ENCODE data around the gene UBB. TPM values are rescaled to one million over a fixed set of nuclear protein-coding genes. Genes with fewer than 3 reads are reported as not detected.

The UBB gene
- total RNA-seq, 4 donors from 2014 or later, result 606 to 678 (median 615) TPM

GRCh38 chr17:16417399-16417798 lies 36.5 kb downstream of the UBB start:
- intact Hi-C loops (cut with DNase I; ENCODE audit: low total_unique reads), result no loop called here
- WGBS, 2 donors, result 91 to 97% methylated on average over 7 of the region's 7 CpGs

GRCh38 chr17:16417896-16418684 lies 37.2 kb downstream of the UBB start:
- intact Hi-C loops (cut with DNase I; ENCODE audit: low total_unique reads), result no loop called here
- H3K4me3 ChIP-seq (ENCODE audit: low read depth, poor library complexity, severe bottlenecking), result no peak overlapping the region
- no peak for DNase-seq (ENCODE audit: low spot score in 2 of 2)
- TF ChIP-seq POLR2A (IDR thresholded peaks at IDR 0.05) (no peak), CTCF (IDR thresholded peaks at IDR 0.05) (no peak)
- WGBS, 2 donors, result 55 to 64% methylated on average over 7 of the region's 7 CpGs

More at GRCh38 chr17:16417399-16417798, 36.5 kb downstream of the UBB start:
- no peak overlapping the region for H3K4me3 ChIP-seq (ENCODE audit: low read depth, poor library complexity, severe bottlenecking)
- DNase-seq (ENCODE audit: low spot score in 2 of 2), result no peak
- TF ChIP-seq POLR2A (IDR thresholded peaks at IDR 0.05), result no peak
- no peak for TF ChIP-seq CTCF (IDR thresholded peaks at IDR 0.05)

- no peak for DNase-seq (ENCODE audit: low spot score in 2 of 2)
- no peak overlapping the region for H3K4me3 ChIP-seq (ENCODE audit: low read depth, poor library complexity, severe bottlenecking)
- 50 to 87% methylated on average over 2 of the region's 2 CpGs for WGBS, 2 donors
- intact Hi-C loops (cut with DNase I; ENCODE audit: low total_unique reads), result no loop called here
- TF ChIP-seq CTCF (IDR thresholded peaks at IDR 0.05) (no peak), POLR2A (IDR thresholded peaks at IDR 0.05) (no peak)
These were observed 37.8 kb downstream of the UBB start for GRCh38 chr17:16418685-16419068.

- 35 to 60% methylated on average over 8 of the region's 8 CpGs for WGBS, 2 donors
- TF ChIP-seq CTCF (IDR thresholded peaks at IDR 0.05) (no peak), POLR2A (IDR thresholded peaks at IDR 0.05) (no peak)
- H3K4me3 ChIP-seq (ENCODE audit: low read depth, poor library complexity, severe bottlenecking), result no peak overlapping the region
- DNase-seq (ENCODE audit: low spot score in 2 of 2), result peak in 1 of 2 donors; percentile 63
- intact Hi-C loops (cut with DNase I; ENCODE audit: low total_unique reads), result no loop called here
These were observed 38.4 kb downstream of the UBB start for GRCh38 chr17:16419074-16419928.

GRCh38 chr17:16419929-16420271 lies 39.0 kb downstream of the UBB start:
- WGBS, 2 donors, result 59 to 80% methylated on average over 10 of the region's 10 CpGs
- DNase-seq (ENCODE audit: low spot score in 2 of 2), result no peak
- intact Hi-C loops (cut with DNase I; ENCODE audit: low total_unique reads), result no loop called here
- TF ChIP-seq CTCF (IDR thresholded peaks at IDR 0.05), result no peak
- TF ChIP-seq POLR2A (IDR thresholded peaks at IDR 0.05), result no peak
- H3K4me3 ChIP-seq (ENCODE audit: low read depth, poor library complexity, severe bottlenecking), result no peak overlapping the region
